EH (cell line): ENCODE data around the gene PNLIPRP2.

Experiments
- DNase-seq: peaks from one replicate; pipeline ENCODE4 v3.0.0-alpha.2; 2015; ENCODE audit warnings: low read depth

Gene PNLIPRP2

GRCh38 chr10:116612107-116612769, 8.5 kb upstream of the PNLIPRP2 start:
- no peak for DNase-seq

- DNase-seq: no peak
These were observed 7.3 kb upstream of the PNLIPRP2 start for GRCh38 chr10:116613471-116613870.

GRCh38 chr10:116614796-116615195, 6.0 kb upstream of the PNLIPRP2 start:
- no peak for DNase-seq

GRCh38 chr10:116615199-116615776, 5.5 kb upstream of the PNLIPRP2 start:
- DNase-seq: no peak

- DNase-seq: no peak
These were observed 723 bp downstream of the PNLIPRP2 start for GRCh38 chr10:116621476-116621875.

- no peak for DNase-seq
These were observed 1.3 kb downstream of the PNLIPRP2 start for GRCh38 chr10:116621934-116622655.

- DNase-seq: no peak
These were observed 5.1 kb downstream of the PNLIPRP2 start for GRCh38 chr10:116625845-116626244.

- no peak for DNase-seq
These were observed 6.1 kb downstream of the PNLIPRP2 start for GRCh38 chr10:116626815-116627214.

- DNase-seq: no peak
These were observed 6.7 kb downstream of the PNLIPRP2 start for GRCh38 chr10:116627386-116627933.

- DNase-seq: no peak
These were observed 8.6 kb downstream of the PNLIPRP2 start for GRCh38 chr10:116629340-116629739.

- DNase-seq: no peak
These were observed 9.3 kb downstream of the PNLIPRP2 start for GRCh38 chr10:116630020-116630419.

- no peak for DNase-seq
These were observed 11.1 kb downstream of the PNLIPRP2 start for GRCh38 chr10:116631871-116632295.

- DNase-seq: no peak
These were observed 12.0 kb downstream of the PNLIPRP2 start for GRCh38 chr10:116632596-116633215.

GRCh38 chr10:116633216-116633600, 12.5 kb downstream of the PNLIPRP2 start:
- no peak for DNase-seq

- DNase-seq: no peak
These were observed 13.6 kb downstream of the PNLIPRP2 start for GRCh38 chr10:116634126-116634975.

- no peak for DNase-seq
These were observed 15.6 kb downstream of the PNLIPRP2 start for GRCh38 chr10:116636385-116636784.

- no peak for DNase-seq
These were observed 16.2 kb downstream of the PNLIPRP2 start for GRCh38 chr10:116636976-116637375.

- DNase-seq: no peak
These were observed 17.1 kb downstream of the PNLIPRP2 start for GRCh38 chr10:116637830-116638229.

GRCh38 chr10:116646502-116646901, 25.7 kb downstream of the PNLIPRP2 start:
- no peak for DNase-seq

GRCh38 chr10:116648903-116649302, 28.1 kb downstream of the PNLIPRP2 start:
- no peak for DNase-seq

GRCh38 chr10:116653885-116654284, 33.1 kb downstream of the PNLIPRP2 start:
- DNase-seq: no peak

- DNase-seq: no peak
These were observed 34.1 kb downstream of the PNLIPRP2 start for GRCh38 chr10:116654816-116655215.
